Fibroblast of the aortic adventitia (primary cell): ENCODE measurements around the gene POU2AF1. TPM values are rescaled to one million over a fixed set of nuclear protein-coding genes. Genes with fewer than 3 reads are reported as not detected.
"Not testable (repeated sequence)": the region's sequence is repeated elsewhere in the genome, so short reads cannot be mapped to it uniquely, and the experiment has no call there.

Experiments
- DNase-seq: peaks from one replicate; pipeline ENCODE4 v3.0.0-alpha.2; 2010; ENCODE audit warnings: low read depth
- H3K4me3 ChIP-seq: 2 replicates; pipeline ENCODE4 v1.5.1; 2011; ENCODE audit warnings: low read depth, mild to moderate bottlenecking, control low read depth, low read length, moderate library complexity
- CTCF ChIP-seq: IDR thresholded peaks from 2 replicates; pipeline ENCODE4 v1.5.1; 2011; ENCODE audit warnings: mild to moderate bottlenecking, low read length, control low read depth, inconsistent platforms; ENCODE audit not compliant: insufficient read depth
- total RNA-seq: library from RNA; depleted of rRNA; stranded (reverse); fragments of >200 nt; gene quantifications from 2 replicates; pipeline ENCODE4 v1.2.3, GENCODE V29; 2012; ENCODE audit warnings: low replicate concordance

POU2AF1 gene
- total RNA-seq, 1 donor: not detected

GRCh38 chr11:111405551-111405950, 26.5 kb upstream of the POU2AF1 start:
- no peak for DNase-seq
- no peak for TF ChIP-seq CTCF
- no peak overlapping the region for H3K4me3 ChIP-seq

GRCh38 chr11:111403051-111403726, 24.1 kb upstream of the POU2AF1 start:
- no peak for TF ChIP-seq CTCF
- no peak overlapping the region for H3K4me3 ChIP-seq
- no peak for DNase-seq

GRCh38 chr11:111402411-111402810, 23.3 kb upstream of the POU2AF1 start:
- DNase-seq: no peak
- no peak for TF ChIP-seq CTCF

GRCh38 chr11:111401957-111402356, 22.9 kb upstream of the POU2AF1 start:
- H3K4me3 ChIP-seq, DNase-seq: not testable (repeated sequence)

More at GRCh38 chr11:111402411-111402810, 23.3 kb upstream of the POU2AF1 start:
- H3K4me3 ChIP-seq: no peak overlapping the region

- DNase-seq: no peak
- TF ChIP-seq CTCF: no peak
- no peak overlapping the region for H3K4me3 ChIP-seq
Observed at GRCh38 chr11:111400595-111400994, 21.5 kb upstream of the POU2AF1 start.

- no peak for DNase-seq
- no peak overlapping the region for H3K4me3 ChIP-seq
- TF ChIP-seq CTCF: no peak
Observed at GRCh38 chr11:111399187-111400031, 20.3 kb upstream of the POU2AF1 start.

GRCh38 chr11:111397034-111397433, 18.0 kb upstream of the POU2AF1 start:
- no peak for TF ChIP-seq CTCF
- no peak for DNase-seq

More at GRCh38 chr11:111397034-111397433, 18.0 kb upstream of the POU2AF1 start:
- H3K4me3 ChIP-seq: no peak overlapping the region
